BJ (cell line): ENCODE results near the gene CLMP. TPM values are rescaled to one million over a fixed set of nuclear protein-coding genes. Genes with fewer than 3 reads are reported as not detected.

Experiments used
- CTCF ChIA-PET: fragments of 350-600 bp; formaldehyde crosslinking; extraction: SDS; loops from one replicate; lab custom pipeline; 2021; ENCODE audit warnings: antibody characterized with exemption, inconsistent platforms; lab: Yijun Ruan, JAX
- POLR2A ChIA-PET: fragments of 300-600 bp; sonication (Branson Sonifier 250); formaldehyde crosslinking; extraction: SDS; loops from one replicate; lab custom pipeline; 2021; ENCODE audit warnings: antibody characterized with exemption; lab: Charles Lee
- DNase-seq: peaks from one replicate; pipeline ENCODE4 v3.0.0-alpha.2; 2011; ENCODE audit warnings: low read depth
- H3K27me3 ChIP-seq: 2 replicates; pipeline ENCODE4 v1.6.0; 2011; ENCODE audit warnings: low read length; ENCODE audit not compliant: control insufficient read depth, insufficient read depth
- H3K36me3 ChIP-seq: 2 replicates; pipeline ENCODE4 v1.5.1; 2011; ENCODE audit warnings: low read length; ENCODE audit not compliant: control insufficient read depth, insufficient read depth
- H3K4me3 ChIP-seq: 2 replicates; pipeline ENCODE4 v1.5.1; 2011; ENCODE audit warnings: low read depth, mild to moderate bottlenecking, control low read depth, low read length
- CTCF ChIP-seq: IDR thresholded peaks from 2 replicates; pipeline ENCODE4 v1.5.1; 2011; ENCODE audit warnings: low read depth, mild to moderate bottlenecking, control low read depth, inconsistent platforms, low read length, moderate library complexity; ENCODE audit not compliant: insufficient read depth
- polyA plus RNA-seq: library from polyadenylated mRNA; depleted of rRNA; stranded (reverse); fragments of >200 nt; gene quantifications from 2 replicates; pipeline ENCODE4 v1.2.3, GENCODE V29; 2011

Gene CLMP
- polyA plus RNA-seq, 1 experiment, result 219 TPM

- no peak for DNase-seq
- POLR2A ChIA-PET, result no interaction called here
These were observed 153.9 kb downstream of the CLMP start for GRCh38 chr11:123041185-123041584.

GRCh38 chr11:123040111-123040432, 155.0 kb downstream of the CLMP start:
- POLR2A ChIA-PET, result no interaction called here
- Histone ChIP-seq H3K36me3 (no peaks in the 10 kb centered on the region), H3K4me3 (no peak overlapping the region), H3K27me3 (no peaks in the 10 kb centered on the region)
- CTCF ChIA-PET, result interaction anchor here (0.9 to 4.0 kb wide), 2 partner anchors 16 to 17 kb away, joined by 3 to 12 read pairs; no protein-coding TSS in a partner anchor
- DNase-seq, result no peak
- TF ChIP-seq CTCF, result no peak

More at GRCh38 chr11:123041185-123041584, 153.9 kb downstream of the CLMP start:
- no peak for TF ChIP-seq CTCF
- Histone ChIP-seq H3K36me3 (no peaks in the 10 kb centered on the region), H3K4me3 (no peak overlapping the region), H3K27me3 (no peaks in the 10 kb centered on the region)
- CTCF ChIA-PET, result interaction anchor here (0.8 to 1.0 kb wide), 2 partner anchors 13 to 18 kb away, joined by 3 read pairs; no protein-coding TSS in a partner anchor

GRCh38 chr11:123035831-123036230, 159.2 kb downstream of the CLMP start:
- TF ChIP-seq CTCF, result no peak
- ChIA-PET CTCF (interaction anchor here (0.6 to 3.9 kb wide), 3 partner anchors 13 to 391 kb away, joined by 3 to 26 read pairs (median 3); no protein-coding TSS in a partner anchor), POLR2A (no interaction called here)
- Histone ChIP-seq H3K4me3 (no peak overlapping the region), H3K27me3 (no peaks in the 10 kb centered on the region), H3K36me3 (no peaks in the 10 kb centered on the region)
- DNase-seq, result no peak

- Histone ChIP-seq H3K4me3 (no peak overlapping the region), H3K27me3 (no peaks in the 10 kb centered on the region), H3K36me3 (no peaks in the 10 kb centered on the region)
- DNase-seq, result no peak
- ChIA-PET POLR2A (no interaction called here), CTCF (interaction anchor here (1.0 to 3.9 kb wide), 4 partner anchors 10 to 84 kb away, joined by 3 to 26 read pairs (median 10); no protein-coding TSS in a partner anchor)
- no peak for TF ChIP-seq CTCF
These were observed 160.5 kb downstream of the CLMP start for GRCh38 chr11:123034597-123034996.

GRCh38 chr11:123033895-123034294, 161.2 kb downstream of the CLMP start:
- Histone ChIP-seq H3K4me3 (no peak overlapping the region), H3K27me3 (no peaks in the 10 kb centered on the region), H3K36me3 (no peaks in the 10 kb centered on the region)
- DNase-seq, result no peak
- POLR2A ChIA-PET, result no interaction called here
- TF ChIP-seq CTCF, result peak; percentile 17; the same call in 1 of the 2 replicates
- CTCF ChIA-PET, result interaction anchor here (0.6 to 3.9 kb wide), 8 partner anchors 10 to 226 kb away, joined by 3 to 26 read pairs (median 4); no protein-coding TSS in a partner anchor
